Measurements from ENCODE around the gene TMPRSS9.
A peak's percentile ranks its signal among the peaks of the same experiment; 100 is the strongest.
"Not testable (repeated sequence)": the region's sequence is repeated elsewhere in the genome, so short reads cannot be mapped to it uniquely, and the experiment has no call there.

TMPRSS9 gene

DNA sequence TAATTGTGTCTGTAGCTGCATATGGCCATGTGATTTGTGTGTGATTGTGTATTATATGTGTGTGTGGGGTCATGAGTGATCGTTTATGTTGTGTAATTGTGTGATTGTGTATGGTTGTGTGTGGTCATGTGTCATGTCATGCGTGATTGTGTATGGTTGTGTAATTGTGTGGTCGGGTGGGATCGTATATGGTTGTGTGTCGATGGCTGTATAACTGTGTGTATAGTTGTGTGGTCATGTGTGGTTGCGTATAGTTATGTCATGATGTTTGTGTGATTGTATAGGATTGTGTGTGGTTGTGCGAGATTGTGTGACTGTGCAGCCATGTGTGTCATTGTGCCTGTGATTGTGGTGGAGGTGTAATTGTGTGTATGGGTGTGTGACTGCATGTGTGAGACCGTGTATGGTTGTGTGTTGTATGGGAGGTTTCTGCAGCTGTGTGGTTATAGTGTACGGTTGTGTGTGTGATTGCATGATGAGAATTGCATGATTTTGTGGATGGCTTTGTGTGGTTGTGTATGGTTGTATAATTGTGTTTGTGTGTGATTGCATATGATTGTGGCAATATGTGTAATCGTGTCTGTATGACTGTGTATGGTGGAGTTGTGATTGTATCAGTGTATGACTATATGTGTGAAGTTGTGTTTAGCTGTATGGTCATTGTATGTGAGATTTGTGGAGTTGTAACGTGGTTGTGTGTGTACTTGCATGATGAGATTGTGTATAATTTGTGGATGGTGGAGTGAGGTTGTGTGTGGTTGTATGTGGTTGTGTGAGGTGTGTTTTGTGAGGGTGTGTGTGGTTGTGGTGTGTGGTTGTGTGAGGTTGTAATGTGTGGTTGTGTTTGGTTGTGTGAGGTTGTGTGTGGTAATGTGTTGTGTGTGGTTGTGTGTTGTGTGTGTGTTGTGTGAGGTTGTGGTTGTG, 2.2 kb downstream of the TMPRSS9 start:
- DNase-seq, result no peak

DNA sequence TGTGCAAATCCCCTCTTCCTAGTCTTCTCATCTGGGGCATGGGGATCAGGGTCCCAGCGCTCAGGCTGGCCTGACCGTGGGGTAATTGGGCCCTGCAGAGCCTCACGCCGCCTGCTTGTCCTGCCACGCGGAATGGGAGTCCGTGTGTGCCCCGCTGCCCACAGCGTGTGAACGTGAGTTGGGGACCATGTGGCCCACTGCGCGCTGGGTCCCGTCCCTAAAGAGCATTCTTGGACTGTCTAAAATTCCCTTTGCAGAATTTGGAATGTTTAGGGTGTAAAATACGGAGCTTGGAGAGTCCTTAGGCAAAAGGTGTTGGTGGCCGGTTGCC, 2.9 kb downstream of the TMPRSS9 start:
- DNase-seq, result no peak

GRCh38 chr19:2363419-2363818, 3.4 kb downstream of the TMPRSS9 start:
- no peak for DNase-seq

- no peak for DNase-seq
Observed at GRCh38 chr19:2365201-2365970, 5.3 kb downstream of the TMPRSS9 start.

DNA sequence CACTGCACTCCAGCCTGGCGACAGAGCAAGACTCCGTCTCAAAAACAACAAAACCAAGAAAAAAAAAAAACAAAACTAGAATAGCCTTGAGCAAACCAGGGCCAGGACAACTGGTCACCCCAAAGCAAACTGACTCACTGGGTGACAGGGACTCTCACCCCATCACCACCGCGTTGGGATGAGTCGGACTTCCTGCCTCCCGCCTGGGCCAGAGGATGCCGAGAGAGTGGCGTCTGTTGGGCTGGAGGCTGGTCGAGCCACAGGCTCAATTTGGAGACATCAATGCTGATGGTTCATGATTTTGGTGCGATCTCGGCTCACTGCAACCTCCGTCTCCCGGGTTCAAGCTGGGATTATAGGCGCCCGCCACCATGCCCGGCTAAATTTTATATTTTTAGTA, 11.6 kb downstream of the TMPRSS9 start:
- peak; percentile 59 for DNase-seq

- no peak for DNase-seq
Observed at GRCh38 chr19:2372076-2372612, 12.1 kb downstream of the TMPRSS9 start.

DNA sequence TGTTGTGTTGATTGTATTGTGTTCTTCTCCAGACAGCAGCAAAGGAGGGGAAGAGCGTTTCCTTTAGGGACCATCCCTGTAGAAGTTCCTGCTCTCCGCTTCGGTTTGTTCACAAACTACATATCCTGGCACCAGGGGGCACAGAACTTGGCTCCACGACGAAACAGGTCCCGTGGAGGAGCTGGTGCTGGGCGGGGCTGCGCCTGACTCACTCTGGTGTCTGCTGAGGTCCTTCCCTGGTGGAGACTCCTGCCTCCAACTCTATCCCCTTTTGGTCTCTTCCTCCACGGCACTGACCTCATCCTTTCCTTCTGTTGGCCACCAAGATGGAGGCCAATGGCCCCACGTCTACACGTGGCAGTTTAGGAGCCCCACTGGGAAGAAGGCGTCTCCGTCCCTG, 14.7 kb downstream of the TMPRSS9 start:
- DNase-seq, result peak; percentile 10

- DNase-seq, result no peak
Observed at GRCh38 chr19:2375353-2376121, 15.5 kb downstream of the TMPRSS9 start.

GRCh38 chr19:2376784-2377519, 16.9 kb downstream of the TMPRSS9 start:
- no peak for DNase-seq

GRCh38 chr19:2380567-2380966, 20.5 kb downstream of the TMPRSS9 start:
- DNase-seq, result no peak

DNA sequence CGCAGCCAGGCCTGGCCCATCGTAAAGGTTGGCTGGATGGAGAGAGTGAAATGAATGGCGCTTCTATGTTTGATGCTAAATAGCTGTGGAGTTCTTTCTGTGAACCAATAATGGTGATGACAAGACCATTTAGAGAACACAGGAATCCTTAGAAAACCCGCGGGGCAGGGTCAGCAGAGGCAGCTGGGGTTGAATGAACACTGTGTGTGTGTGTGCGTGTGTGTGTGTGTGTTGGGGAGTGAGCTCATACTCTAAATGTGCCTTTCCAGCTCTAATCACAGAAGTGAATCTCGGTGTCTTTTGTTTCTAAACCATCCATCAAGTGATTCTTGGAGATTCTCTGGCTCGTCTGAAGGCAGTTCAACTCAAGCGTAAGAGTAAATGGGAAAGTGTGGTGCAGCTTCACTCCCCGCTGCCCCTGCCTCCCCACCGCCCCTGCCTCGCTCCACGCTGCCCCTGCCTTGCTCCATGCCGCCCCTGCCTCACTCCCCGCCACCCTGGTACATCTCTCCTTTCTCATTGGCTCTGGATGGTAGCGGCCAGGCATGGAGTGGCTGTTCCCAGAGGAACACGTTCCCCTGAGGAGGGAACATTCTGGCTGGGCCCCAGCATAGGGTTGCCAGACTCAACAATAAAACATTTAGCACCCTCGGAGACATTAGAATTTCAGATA, 21.2 kb downstream of the TMPRSS9 start:
- no peak for DNase-seq

DNA sequence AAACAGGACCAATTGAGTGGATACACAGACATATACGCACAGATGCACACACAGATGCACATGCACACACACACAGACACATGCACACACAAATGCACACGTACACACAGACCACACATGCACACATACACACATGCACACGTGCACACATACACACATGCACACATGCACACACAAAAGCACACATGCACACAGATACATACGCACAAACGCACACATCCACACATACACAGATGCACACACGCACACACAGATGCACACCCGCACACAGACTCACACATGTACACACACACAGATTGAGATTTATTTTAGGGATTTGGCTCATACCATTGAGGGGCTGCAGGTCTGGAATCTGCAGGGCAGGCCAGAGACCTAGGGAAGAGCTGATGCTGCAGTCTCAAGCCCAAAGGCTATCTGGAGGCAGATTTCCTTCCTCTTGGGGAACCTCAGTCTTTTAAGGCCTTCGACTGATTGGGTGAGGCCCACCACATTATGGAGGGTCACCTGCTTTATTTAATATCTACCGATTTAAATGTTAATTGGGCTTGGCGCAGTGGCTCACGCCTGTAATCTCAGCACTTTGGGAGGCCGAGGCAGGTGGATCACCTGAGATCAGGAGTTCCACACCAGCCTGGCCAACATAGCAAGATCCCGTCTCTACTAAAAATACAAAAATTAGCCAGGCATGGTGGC, 22.6 kb downstream of the TMPRSS9 start:
- no peak for DNase-seq

DNA sequence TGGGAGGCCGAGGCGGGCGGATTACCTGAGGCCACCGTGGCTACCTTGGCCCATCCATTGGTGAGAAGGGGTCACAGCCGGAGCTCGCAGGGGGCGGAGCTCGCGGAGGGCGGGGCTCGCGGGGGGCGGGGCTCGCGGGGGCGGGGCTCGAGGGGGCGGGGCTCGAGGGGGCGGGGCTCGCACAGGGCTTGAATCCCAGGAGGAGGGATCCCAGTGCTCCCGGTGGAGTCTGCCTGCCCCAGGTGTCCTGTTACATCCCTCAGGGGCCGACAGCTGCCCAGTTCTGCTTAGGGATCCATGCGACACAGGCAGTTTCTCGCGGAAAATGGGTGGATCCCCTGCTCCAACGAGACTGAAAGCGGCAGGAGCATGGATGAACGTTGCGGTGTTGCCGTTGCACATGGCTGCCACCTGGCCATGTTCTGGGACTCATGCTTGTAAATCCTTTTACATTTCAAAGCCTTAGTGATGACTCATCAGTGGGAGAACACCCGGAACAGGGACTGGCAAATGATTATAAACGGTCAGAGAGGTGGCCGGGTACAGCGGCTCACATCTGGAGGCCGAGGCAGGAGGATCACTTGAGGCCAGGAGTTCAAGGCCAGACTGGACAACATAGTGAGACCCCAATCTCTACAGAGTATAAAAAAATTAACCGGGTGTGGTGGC, 25.1 kb downstream of the TMPRSS9 start:
- peak; percentile 27 for DNase-seq

DNA sequence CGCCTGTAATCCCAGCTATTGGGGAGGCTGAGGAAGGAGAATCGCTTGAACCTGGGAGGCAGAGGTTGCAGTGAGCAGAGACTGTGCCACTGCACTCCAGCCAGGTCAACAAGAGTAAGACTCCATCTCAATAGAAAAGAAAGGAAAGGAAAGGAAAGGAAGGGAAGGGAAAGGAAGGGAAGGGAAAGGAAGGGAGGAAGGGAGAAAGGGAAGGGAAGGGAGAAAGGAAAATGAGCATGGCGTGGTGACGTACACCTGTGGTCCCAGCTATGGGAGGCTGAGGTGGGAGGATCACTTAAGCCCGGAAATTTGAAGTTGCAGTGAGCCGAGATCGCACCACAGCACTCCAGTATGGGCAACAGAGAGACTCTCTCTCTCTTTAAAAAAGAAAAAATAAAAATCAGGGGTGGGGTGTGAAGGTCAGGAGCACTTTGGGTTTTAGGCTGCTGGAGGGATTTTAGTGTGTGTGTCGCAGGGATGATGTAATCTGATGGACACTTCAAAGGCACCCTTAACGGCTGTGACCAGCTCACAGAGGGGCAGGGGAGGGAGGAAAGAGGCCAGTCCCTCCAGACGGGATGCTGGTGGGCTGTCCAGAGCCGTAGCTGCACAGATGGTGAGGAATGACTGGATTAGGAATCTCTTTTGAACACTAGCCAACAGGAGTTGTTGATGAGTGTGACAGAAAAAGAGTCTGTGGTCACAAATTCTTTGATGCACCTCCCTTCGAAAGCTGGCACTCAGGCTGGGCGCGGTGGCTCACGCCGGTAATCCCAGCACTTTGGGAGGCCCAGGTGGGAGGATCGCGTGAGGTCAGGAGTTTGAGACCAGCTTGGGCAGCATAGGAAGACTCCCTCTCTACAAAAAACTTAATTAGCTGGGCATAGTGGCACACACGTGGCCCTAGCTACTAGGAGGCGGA, 27.6 kb downstream of the TMPRSS9 start:
- DNase-seq, result no peak

GRCh38 chr19:2389594-2389993, 29.5 kb downstream of the TMPRSS9 start:
- DNase-seq, result no peak

DNA sequence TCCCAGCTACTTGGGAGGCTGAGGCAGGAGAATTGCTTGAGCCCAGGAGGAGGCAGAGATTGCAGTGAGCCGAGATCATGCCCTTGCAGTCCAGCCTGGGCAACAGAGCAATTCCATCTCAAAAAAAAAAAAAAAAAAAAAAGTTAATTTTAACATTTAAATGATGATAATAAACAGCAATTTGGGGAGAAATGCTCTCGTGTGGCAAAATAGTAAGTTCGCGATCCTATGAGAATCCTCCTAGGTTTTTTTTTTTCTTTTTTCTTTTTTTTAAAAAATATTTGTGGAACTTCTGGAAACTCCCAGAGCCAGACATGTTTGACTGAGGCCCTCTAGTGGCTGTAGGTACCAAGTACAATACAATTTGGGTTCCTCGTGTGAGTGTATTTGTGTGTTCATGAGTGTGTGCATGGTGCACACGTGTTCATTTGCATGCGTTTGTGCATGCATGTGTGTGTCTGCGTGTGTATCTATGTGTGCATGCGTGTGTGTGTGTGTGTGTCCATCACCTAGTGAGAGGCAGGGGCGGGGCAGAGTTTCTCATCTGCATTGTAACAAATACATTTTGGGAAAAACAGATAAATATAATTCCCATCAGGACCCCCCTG, 31.2 kb downstream of the TMPRSS9 start:
- DNase-seq, result peak; percentile 71

DNA sequence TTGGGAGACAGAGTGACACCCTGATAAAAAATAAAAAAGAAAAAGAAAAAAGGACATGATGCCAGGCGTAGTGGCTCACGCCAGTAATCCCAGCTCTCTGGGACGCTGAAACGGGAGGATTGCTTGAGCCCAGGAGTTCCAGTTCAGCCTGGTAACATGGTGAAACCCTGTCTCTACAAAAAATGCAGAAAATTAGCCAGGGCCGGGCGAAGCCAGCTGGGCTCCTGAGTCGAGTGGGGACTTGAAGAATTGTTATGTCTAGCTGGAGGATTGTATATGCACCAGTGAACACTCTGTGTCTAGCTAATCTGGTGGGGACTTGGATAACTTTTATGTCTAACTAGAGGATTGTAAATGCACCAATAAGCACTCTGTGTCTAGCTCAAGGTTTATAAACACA, 32.3 kb downstream of the TMPRSS9 start:
- DNase-seq, result no peak

DNA sequence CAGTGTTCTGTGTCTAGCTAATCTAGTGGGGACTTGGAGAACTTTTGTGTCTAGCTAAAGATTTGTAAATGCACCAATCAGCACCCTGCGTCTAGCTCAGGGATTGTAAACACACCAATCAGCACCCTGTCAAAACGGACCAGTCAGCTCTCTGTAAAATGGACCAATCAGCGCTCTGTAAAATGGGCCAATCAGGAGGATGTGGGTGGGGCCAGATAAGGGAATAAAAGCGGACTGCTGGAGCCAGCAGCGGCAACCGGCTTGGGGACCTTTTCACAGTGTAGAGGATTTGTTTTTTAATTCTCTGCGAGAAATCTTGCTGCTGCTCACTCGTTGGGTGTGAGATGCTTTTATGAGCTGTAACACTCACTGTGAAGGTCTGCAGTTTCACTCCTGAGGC, 32.8 kb downstream of the TMPRSS9 start:
- not testable (repeated sequence) for DNase-seq

- DNase-seq, result no peak
Observed at GRCh38 chr19:2394054-2394441, 34.0 kb downstream of the TMPRSS9 start.
